Measurements from ENCODE around the gene SENP1. TPM values are rescaled to one million over a fixed set of nuclear protein-coding genes. Genes with fewer than 3 reads are reported as not detected.

The SENP1 gene
- total RNA-seq, 1 donor from 2014 or later: 12.9 TPM

- no peak for DNase-seq (ENCODE audit: extremely low read depth, low read depth, low spot score)
Observed at GRCh38 chr12:48002414-48002730, 103.5 kb downstream of the SENP1 start.

GRCh38 chr12:48001505-48002413, 104.1 kb downstream of the SENP1 start:
- DNase-seq (ENCODE audit: extremely low read depth, low read depth, low spot score): no peak

- DNase-seq (ENCODE audit: extremely low read depth, low read depth, low spot score): no peak
Observed at GRCh38 chr12:48000878-48001504, 104.9 kb downstream of the SENP1 start.

GRCh38 chr12:47999816-48000215, 106.1 kb downstream of the SENP1 start:
- DNase-seq (ENCODE audit: extremely low read depth, low read depth, low spot score): no peak

GRCh38 chr12:47997321-47997720, 108.6 kb downstream of the SENP1 start:
- DNase-seq (ENCODE audit: extremely low read depth, low read depth, low spot score): no peak

- DNase-seq (ENCODE audit: extremely low read depth, low read depth, low spot score): no peak
Observed at GRCh38 chr12:47995981-47996401, 109.9 kb downstream of the SENP1 start.

- no peak for DNase-seq (ENCODE audit: extremely low read depth, low read depth, low spot score)
Observed at GRCh38 chr12:47993491-47993890, 112.4 kb downstream of the SENP1 start.

Other genes with a start within 250 kb of the SENP1 start
- 0.10 and 0.18 TPM in 2 replicates for gene VDR, start 201.1 kb downstream of the SENP1 start, total RNA-seq
- 27.9 and 44.5 TPM in 2 replicates for gene TMEM106C, start 142.5 kb downstream of the SENP1 start, total RNA-seq
- gene COL2A1, start 101.6 kb downstream of the SENP1 start, total RNA-seq: not detected in 2 replicates
- 46.5 and 53.8 TPM in 2 replicates for gene PFKM, start 13.3 kb upstream of the SENP1 start, total RNA-seq
- gene ASB8, start 51.4 kb upstream of the SENP1 start, total RNA-seq: 18.0 and 22.6 TPM in 2 replicates
- gene CCDC184, start 77.6 kb upstream of the SENP1 start, total RNA-seq: 0.41 TPM in 1 of 2 replicates, not detected in the other
- not detected in 2 replicates for gene OR10AD1, start 97.2 kb upstream of the SENP1 start, total RNA-seq
- gene ZNF641, start 244.8 kb upstream of the SENP1 start, total RNA-seq: 1.3 and 1.9 TPM in 2 replicates